GM06990 (cell line): ENCODE results near the gene CDRT15L2.
A peak's percentile ranks its signal among the peaks of the same experiment; 100 is the strongest.
"Not testable (repeated sequence)": the region's sequence is repeated elsewhere in the genome, so short reads cannot be mapped to it uniquely, and the experiment has no call there.

Experiments
- DNase-seq: peaks from one replicate; pipeline ENCODE4 v3.0.0-alpha.2; 2011; ENCODE audit not compliant: insufficient read length; ENCODE audit errors: extremely low read depth
- H3K27me3 ChIP-seq: replicated peaks from 2 replicates; pipeline ENCODE4 v1.6.0; 2011; ENCODE audit warnings: low read length; ENCODE audit not compliant: control insufficient read depth, insufficient read depth
- H3K36me3 ChIP-seq: 2 replicates; pipeline ENCODE4 v1.5.1; 2011; ENCODE audit warnings: low read length; ENCODE audit not compliant: control insufficient read depth, insufficient read depth
- H3K4me3 ChIP-seq: replicated peaks from 2 replicates; pipeline ENCODE4 v1.5.1; 2011; ENCODE audit warnings: low read depth, mild to moderate bottlenecking, control low read depth, low read length

Gene CDRT15L2

DNA sequence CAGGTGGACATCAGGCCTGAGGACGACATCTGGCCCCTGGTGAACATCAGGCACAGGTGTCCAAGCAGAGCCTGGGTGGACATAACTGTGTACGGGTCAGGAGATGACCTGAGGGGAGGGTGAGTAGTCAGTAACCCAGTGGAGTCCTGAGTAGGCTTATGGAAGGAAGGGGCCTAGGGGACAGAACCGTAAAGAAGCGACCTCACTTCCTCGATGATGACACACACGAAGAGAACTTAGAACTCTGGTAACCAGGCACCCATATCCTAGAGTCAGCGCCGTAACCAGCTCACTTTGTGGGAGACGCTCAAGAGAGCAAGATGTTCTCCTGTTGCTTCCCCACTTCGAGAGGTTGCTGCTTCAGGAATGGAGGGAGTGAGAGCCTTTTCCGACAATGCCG lies at the start of gene CDRT15L2:
Gene CDRT15L2, plus strand, starts transcription at position 301 of the 400 bp plus-strand sequence. Its CDS starts 20 bp downstream, at position 321.
- not testable (repeated sequence) for H3K27me3 ChIP-seq, H3K4me3 ChIP-seq, DNase-seq, H3K36me3 ChIP-seq

DNA sequence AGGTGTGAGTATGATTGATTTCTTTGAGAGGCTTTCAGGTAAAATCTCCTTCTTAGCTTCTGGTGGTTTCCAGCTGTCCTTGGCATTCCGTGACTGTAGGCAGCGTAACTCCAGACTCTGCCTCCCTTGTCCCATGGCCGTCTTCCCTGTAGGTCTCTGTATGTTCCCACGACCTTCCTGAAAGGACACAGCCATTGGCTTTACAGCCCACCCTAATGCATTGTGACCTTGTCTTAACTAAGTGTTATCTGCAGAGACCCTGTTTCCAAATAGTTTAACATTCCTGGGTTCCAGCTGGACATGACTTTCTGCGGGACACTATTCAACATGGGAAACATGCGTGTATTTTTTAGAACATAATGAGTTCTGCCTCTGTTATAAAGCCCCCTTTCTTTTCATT lies 49.4 kb upstream of the CDRT15L2 start:
- not testable (repeated sequence) for H3K4me3 ChIP-seq, H3K27me3 ChIP-seq, DNase-seq, H3K36me3 ChIP-seq

DNA sequence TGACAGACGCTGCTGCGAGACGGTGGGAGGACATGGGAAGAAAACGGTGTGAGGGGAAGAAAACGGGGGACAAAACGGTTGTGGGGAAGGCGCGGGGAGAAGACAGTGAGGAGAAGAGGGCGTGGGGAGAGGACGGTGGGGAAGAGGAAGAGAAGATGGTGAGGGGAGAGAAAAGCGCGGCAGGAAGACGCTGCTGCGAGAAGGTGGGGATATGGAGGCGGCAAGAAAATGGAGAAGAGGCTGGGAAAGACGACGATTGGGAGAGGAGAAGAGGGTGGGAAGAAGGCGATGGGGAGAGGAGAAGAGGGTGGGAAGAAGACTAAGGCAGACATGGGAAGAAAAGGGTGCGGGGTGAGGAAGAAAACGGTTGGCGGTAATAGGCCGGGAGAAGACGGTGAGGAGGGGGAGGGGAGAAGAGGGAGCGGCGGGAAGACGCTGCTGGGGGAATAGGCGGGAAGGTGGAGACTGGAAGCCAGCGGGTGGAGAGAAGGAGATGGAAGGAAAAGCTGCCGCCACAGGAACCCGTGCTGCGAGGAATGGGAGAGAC lies 46.9 kb upstream of the CDRT15L2 start:
- not testable (repeated sequence) for H3K27me3 ChIP-seq, DNase-seq, H3K36me3 ChIP-seq
- peak overlapping the region; percentile 46 for H3K4me3 ChIP-seq

DNA sequence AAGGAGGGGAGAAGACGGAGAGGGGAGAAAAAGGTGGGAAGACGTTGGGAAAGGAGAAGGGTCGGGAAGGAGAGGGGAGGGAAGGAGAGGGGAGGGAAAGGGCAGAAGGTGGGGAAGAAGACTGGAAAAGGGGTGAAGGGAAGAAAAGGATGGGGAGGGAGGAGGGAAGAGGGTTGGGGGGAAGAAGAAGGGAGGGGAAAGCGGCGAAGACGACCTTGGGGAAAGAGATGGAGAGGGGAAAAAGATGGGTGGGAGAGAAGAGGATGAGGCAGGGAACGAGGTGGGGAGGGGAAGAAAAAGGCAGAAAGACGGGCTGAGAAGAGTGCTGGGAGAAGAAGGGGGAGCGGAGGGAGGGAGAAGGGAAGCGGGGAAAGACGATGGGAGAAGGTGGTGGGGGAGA lies 46.3 kb upstream of the CDRT15L2 start:
- not testable (repeated sequence) for DNase-seq, H3K27me3 ChIP-seq, H3K36me3 ChIP-seq
- peak overlapping the region; percentile 19 for H3K4me3 ChIP-seq

DNA sequence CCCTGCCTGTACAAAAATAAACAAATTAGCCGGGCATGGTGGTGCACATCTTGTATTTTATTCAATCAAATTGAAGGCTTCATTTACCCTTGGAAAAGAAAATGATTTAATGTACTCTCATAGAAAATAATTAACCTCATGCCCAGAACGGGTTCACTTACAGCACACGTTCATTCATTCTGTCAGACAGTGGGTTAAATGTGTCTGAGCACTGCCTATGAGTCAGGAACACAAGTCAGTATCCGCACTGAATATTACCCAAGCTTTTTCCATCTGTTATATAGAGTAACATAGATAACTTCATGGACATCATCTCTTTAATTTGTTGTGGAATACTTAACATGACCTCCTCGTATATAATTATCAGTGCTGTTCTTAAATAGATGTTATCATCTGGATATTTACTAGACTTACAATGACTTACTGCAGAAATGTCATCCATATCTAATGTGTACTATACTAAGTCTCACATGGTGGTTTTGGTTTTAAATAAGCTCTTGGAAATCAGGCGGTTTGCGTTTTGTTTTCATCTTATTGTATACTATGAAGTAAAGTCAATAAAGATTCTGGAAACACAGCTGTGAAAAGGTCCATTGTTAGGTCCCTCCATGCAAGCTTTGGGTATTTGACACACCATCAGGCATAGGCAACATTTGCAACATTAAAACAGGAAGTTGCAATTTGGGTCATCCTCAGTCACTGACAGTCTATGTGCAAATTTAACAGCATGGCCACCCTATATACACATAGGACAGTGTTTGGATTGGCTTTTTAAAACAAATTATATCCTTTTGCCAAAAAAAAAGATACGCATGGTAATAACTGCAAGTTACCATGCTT lies 44.6 kb upstream of the CDRT15L2 start:
- not testable (repeated sequence) for H3K4me3 ChIP-seq, H3K27me3 ChIP-seq, DNase-seq, H3K36me3 ChIP-seq

DNA sequence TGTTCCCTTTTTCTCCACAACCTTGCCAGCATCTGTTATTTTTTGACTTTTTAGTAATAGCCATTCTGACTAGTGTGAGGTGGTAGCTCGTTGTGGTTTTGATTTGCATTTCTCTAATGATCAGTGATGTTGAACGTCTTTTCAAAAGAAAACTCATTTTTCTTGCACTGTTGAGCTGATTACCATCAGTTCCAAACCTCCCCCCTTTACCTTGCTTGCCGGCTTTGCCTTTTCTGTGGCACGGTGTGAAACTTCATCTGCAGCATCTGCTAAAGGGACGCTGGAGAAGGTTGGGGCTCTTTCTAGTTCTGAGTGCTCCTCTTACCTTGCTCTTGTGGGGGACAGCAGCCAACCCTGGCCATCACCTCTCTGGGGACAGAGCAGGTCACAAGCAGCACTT lies 39.1 kb upstream of the CDRT15L2 start:
- not testable (repeated sequence) for H3K4me3 ChIP-seq, H3K27me3 ChIP-seq, H3K36me3 ChIP-seq, DNase-seq

DNA sequence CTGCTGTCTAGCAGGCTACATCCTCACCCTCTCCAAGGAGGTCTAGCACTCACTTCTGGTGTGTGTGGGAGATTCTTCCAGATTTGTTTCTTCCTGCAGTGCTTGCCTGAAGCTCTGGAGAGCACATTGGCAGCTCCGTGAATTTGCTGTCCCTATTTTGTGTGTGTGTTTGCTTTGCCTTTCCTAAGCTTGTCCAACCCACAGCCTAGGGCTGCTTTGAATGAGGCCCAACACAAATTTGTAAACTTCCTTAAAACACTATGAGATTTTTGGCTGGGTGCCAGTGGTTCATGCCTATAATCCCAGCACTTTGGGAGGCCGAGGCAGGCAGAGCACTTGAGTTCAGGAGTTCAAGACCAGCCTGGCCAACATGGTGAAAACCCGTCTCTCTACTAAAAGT lies 38.7 kb upstream of the CDRT15L2 start:
- H3K27me3 ChIP-seq, H3K36me3 ChIP-seq, DNase-seq, H3K4me3 ChIP-seq: not testable (repeated sequence)

DNA sequence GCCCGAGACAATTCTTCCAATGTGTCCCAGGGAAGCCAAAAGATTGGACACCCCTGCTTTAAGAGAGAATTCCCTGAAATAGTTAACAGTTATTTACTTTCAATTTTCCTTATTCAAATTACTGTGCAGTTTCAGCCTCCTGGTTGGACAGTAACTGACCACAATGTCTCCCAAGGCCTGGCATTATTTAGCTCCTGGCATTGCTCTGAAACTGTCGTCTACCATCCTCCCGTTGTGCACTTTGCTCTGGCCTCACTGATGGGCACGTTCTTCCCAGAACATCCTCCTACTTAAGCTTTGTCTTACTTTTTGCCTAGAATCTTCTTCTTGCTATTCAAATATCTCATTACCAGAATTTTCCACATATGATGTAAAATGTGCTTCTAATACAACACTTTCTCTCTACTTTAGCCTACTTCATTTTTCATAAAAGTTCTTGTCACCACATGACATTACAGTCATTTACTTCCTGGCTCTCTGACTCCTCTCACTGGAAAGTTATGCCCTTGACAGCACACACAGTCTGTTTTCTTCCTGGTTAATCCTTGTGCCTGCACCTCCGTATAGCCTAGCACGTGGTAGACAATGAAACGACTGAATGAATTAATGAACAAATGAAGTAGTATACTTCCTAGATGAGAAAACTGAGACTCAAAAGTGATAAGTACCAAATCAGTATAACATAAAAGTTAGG lies 37.5 kb upstream of the CDRT15L2 start:
- not testable (repeated sequence) for H3K27me3 ChIP-seq, H3K4me3 ChIP-seq, DNase-seq, H3K36me3 ChIP-seq

DNA sequence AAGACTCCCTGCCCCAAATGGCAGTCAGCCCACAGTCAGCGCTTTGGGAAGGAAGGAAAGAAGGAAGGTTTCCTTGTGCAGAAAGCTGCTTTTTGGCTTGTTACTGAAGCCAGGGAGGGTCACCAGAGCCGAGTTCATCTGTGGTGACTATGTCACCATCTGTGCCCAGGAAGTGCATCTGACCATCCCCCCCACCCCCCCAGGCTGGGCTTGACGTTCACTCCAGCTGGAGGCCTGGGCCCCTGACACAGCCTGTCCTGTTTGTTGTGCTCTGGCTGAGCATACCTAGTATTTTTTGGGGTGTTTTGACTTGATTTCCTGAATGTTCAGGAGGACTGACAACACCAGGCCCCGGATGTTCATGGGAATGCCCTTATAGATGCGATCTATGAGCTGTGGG lies 31.6 kb upstream of the CDRT15L2 start:
- DNase-seq, H3K36me3 ChIP-seq, H3K27me3 ChIP-seq, H3K4me3 ChIP-seq: not testable (repeated sequence)

DNA sequence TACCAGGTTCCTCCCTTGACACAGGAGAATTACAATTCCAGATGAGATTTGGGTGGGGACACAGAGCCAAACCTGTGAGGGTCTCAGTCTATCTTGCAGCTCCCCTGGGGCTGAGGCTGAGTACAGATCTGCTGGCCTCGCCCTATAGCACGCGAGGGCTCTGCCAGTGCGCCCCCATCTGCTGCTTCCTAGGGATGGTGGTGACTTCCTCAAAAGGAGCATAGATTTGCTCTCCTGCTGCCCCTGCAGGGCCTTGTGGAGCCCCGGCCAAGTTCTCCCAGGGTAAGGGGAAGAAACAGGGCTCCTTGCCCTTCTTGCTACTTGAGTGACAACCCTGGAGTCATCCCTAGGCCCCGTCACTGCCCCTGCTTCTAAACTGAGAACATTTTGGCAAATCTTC lies 26.6 kb upstream of the CDRT15L2 start:
- not testable (repeated sequence) for H3K27me3 ChIP-seq, H3K36me3 ChIP-seq, DNase-seq, H3K4me3 ChIP-seq

DNA sequence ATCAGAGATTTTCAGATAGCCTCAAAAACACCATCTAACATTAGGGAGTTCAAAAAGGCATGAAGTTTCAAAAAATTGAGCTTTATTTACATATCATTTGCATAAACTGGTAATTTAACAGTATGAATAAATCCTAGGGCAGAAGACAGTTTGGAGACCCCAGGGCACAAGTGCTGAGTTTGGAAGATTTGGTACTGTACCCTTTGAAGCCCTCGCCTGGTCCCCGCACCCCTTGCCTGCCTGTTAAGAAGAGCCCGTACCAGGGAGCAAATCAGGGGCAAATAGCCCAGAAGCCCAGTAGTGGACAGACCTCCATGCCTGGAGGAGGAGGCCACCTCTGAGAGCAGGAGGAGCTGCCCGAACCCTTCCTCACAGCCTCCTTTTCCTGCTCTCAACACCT lies 24.8 kb upstream of the CDRT15L2 start:
- H3K27me3 ChIP-seq, DNase-seq, H3K4me3 ChIP-seq, H3K36me3 ChIP-seq: not testable (repeated sequence)

DNA sequence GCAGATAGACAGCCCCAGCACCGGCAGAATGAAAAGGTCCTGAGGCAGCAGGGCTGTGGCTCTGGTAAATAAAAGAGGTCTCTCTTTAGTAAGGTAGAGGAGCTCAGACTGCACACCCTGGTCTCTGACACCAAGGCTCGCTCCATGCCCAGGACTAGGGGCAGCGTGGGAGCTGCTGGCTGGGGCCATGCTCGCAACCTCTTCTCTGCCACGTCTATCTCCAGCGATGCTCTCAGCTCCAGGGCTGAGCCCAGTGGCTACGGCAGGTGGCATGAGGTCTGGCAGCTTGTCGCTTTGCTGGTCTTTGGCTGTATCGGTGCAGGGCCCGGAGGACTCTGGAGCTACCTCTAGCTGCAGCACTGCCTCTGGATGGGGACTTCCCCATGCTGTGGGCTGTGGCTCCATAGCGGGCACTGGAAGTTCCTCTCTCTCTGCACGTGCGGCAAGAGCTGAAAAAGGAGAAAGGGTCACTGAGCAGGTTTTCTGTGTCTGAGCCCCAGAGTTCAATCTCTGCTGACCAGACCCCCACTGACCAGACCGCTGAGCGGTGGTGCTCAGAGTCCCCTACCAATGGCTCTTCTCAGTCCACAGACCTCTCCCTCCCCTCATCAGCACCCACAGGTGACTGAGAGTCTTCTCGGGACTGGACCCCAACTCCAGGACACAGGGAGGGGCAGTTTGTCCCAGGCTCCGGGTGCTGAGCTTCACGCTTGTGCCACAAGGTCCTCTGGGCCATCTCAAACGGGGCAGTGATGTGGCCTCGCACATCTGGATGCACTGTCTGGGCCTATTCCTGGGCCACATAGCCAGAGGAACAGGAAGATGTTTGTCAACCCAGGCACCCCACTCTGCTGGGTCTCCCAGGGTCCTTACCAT lies 24.2 kb upstream of the CDRT15L2 start:
- not testable (repeated sequence) for H3K4me3 ChIP-seq, H3K36me3 ChIP-seq, DNase-seq, H3K27me3 ChIP-seq

DNA sequence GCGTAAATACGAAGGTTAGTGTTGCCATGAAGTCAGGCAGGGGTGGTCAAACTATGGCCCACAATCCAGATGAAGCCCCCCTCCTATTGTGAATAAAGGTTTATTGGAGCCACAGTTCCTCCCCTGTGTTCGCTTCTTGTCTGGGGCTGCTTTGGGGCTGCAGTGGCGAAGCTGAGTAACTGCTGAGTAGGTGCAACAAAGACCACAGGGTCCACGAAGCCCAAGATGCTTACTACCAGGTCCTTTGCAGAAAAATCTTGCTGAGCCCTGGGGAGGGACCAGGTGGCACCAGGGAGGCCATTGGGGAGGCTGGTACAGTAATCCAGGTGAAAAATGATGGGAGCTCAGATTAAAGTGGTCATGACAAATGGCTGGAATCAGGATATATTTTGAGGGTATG lies 21.4 kb upstream of the CDRT15L2 start:
- H3K36me3 ChIP-seq, H3K27me3 ChIP-seq, H3K4me3 ChIP-seq, DNase-seq: not testable (repeated sequence)

DNA sequence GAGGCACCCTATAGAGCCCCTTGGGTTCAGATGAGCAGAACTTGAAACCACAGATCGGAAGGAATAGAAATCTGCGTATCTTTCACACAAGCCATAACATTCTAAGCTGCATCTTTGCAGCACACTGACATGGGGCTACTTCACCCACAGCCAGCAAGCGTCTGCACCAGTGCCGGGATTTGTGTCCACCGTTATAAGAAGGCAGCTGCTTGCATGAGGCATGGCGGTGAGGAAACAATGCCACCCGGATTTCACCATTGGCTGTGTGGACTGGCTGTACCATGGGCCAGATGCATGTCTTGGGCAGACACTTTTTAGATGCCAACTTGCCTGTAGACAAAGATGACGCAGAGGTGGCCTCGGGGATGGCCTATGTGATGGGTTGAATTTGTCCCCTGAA lies 20.5 kb upstream of the CDRT15L2 start:
- H3K4me3 ChIP-seq, DNase-seq, H3K27me3 ChIP-seq, H3K36me3 ChIP-seq: not testable (repeated sequence)
